PFSK-1 (cell line): ENCODE data around the gene LYSMD2.

Experiments used
- FOXP2 ChIP-seq: optimal IDR thresholded peaks from 2 replicates; pipeline ENCODE3; 2011; ENCODE audit warnings: borderline replicate concordance, control low read depth, inconsistent platforms; ENCODE audit not compliant: insufficient read depth; ENCODE audit errors: extremely low read length, extremely low read depth
- POLR2AphosphoS5 ChIP-seq: IDR thresholded peaks from 2 replicates; pipeline ENCODE4 v1.6.1; 2012; ENCODE audit warnings: low read depth, mild to moderate bottlenecking, control low read depth, low read length, moderate library complexity
- SIN3A ChIP-seq: IDR thresholded peaks from 2 replicates; pipeline ENCODE4 v1.6.1; 2012; ENCODE audit warnings: mild to moderate bottlenecking, low read length, moderate library complexity, borderline replicate concordance; ENCODE audit not compliant: insufficient read depth
- TAF1 ChIP-seq: IDR thresholded peaks from 2 replicates; pipeline ENCODE4 v1.6.1; 2012; ENCODE audit warnings: low read length, control low read depth, borderline replicate concordance; ENCODE audit not compliant: insufficient read depth
- TF ChIP-seq, protein P1 (sequence below), 2 experiments: IDR thresholded peaks; 2 replicates each; pipeline versions ENCODE4 v1.6.1 to v1.8.0; 2011 to 2012; ENCODE audit warnings: low read depth in 2 of 2, low read length in 2 of 2, control low read depth in 1 of 2, inconsistent platforms in 1 of 2, mild to moderate bottlenecking in 1 of 2, moderate library complexity in 1 of 2; ENCODE audit not compliant: insufficient read depth in 1 of 2

The LYSMD2 gene

DNA sequence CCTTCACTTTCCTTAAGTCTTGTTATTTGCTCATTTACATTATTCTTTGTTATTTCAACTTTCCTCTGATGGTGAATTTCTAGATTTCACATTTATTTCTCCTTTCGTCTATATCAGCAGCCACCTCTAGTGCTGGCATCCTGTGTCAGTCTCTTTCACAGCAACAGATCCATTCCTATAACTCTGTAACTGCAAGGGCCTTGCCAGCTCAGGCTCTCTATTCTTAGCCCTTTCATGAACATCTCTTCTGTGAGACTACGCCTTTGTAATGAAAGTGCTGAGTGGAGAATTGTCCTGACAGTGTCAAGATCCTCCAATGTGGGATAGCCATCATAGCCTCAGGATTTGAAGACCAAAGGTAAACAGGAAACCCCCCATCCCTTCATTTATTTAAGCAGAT is 60.0 kb downstream of the LYSMD2 start:
- TF ChIP-seq POLR2AphosphoS5 (no peak), SIN3A (no peak), TAF1 (no peak), FOXP2 (no peak)
- TF ChIP-seq, protein P1, sequence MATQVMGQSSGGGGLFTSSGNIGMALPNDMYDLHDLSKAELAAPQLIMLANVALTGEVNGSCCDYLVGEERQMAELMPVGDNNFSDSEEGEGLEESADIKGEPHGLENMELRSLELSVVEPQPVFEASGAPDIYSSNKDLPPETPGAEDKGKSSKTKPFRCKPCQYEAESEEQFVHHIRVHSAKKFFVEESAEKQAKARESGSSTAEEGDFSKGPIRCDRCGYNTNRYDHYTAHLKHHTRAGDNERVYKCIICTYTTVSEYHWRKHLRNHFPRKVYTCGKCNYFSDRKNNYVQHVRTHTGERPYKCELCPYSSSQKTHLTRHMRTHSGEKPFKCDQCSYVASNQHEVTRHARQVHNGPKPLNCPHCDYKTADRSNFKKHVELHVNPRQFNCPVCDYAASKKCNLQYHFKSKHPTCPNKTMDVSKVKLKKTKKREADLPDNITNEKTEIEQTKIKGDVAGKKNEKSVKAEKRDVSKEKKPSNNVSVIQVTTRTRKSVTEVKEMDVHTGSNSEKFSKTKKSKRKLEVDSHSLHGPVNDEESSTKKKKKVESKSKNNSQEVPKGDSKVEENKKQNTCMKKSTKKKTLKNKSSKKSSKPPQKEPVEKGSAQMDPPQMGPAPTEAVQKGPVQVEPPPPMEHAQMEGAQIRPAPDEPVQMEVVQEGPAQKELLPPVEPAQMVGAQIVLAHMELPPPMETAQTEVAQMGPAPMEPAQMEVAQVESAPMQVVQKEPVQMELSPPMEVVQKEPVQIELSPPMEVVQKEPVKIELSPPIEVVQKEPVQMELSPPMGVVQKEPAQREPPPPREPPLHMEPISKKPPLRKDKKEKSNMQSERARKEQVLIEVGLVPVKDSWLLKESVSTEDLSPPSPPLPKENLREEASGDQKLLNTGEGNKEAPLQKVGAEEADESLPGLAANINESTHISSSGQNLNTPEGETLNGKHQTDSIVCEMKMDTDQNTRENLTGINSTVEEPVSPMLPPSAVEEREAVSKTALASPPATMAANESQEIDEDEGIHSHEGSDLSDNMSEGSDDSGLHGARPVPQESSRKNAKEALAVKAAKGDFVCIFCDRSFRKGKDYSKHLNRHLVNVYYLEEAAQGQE (IDR thresholded peaks at IDR 0.05; ENCODE audit: insufficient read depth in 1 of 2, low read depth in 2 of 2, low read length in 2 of 2), result no peak

DNA sequence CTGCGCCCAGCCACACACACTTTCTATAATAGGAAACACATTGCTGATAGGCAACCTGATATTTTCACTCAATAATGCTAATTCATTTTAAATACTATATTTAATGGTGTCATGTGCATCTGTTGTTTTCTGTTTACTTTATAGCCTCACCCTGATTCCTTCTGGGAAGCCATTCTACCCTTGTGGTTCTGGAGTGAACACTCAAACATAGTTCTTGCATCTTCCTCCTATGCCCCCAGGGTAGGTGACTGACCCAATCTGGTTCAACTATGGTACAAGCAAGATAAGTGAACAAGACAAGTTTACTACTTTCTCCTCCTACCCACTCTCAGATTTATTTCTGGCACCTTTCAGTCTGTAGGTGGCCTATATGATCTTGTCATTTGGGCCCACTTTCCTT is 60.4 kb downstream of the LYSMD2 start:
- no peak for TF ChIP-seq POLR2AphosphoS5
- TF ChIP-seq SIN3A, result no peak
- TF ChIP-seq TAF1, result no peak
- no peak for TF ChIP-seq FOXP2
- TF ChIP-seq, protein P1 (IDR thresholded peaks at IDR 0.05; ENCODE audit: insufficient read depth in 1 of 2, low read depth in 2 of 2, low read length in 2 of 2), result no peak

DNA sequence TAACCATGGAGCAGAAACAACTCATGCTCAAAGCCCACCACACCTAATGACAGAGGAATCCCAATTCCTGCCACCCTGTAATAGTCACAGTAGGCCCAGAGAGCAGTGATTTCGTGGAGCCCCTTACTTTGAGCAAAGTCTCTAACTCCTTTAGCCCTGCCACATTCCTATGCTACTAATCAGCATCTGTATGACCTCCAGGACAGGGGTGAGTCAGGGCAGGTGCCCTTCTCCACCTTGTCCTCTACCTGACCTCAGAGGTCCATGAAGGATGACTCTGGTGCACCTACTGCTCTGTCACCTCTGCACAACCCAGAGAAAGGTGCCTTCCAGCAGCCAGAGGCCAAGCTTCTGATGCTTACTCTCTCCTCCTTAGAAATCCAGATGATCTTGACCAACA is 62.2 kb downstream of the LYSMD2 start:
- TF ChIP-seq, protein P1 (IDR thresholded peaks at IDR 0.05; ENCODE audit: insufficient read depth in 1 of 2, low read depth in 2 of 2, low read length in 2 of 2), result no peak
- TF ChIP-seq FOXP2 (no peak), TAF1 (no peak), SIN3A (no peak), POLR2AphosphoS5 (no peak)
